Upper lobe of left lung (tissue), 4 donors: Measurements from ENCODE around the gene FRG2B.
"Not testable (repeated sequence)": the region's sequence is repeated elsewhere in the genome, so short reads cannot be mapped to it uniquely, and the experiment has no call there.

Experiments
- POLR2A ChIP-seq, 4 donors: fragments of 450-650 bp; IDR thresholded peaks; one replicate each; pipeline ENCODE4 v1.5.1; 2016 to 2017; ENCODE audit warnings: antibody characterized with exemption in 4 of 4, mild to moderate bottlenecking in 2 of 4
- POLR2AphosphoS5 ChIP-seq, 2 donors: sonication (generic); formaldehyde crosslinking; IDR thresholded peaks; one replicate each; pipeline ENCODE4 v1.5.1; 2017; ENCODE audit warnings: antibody characterized with exemption in 2 of 2

DNA sequence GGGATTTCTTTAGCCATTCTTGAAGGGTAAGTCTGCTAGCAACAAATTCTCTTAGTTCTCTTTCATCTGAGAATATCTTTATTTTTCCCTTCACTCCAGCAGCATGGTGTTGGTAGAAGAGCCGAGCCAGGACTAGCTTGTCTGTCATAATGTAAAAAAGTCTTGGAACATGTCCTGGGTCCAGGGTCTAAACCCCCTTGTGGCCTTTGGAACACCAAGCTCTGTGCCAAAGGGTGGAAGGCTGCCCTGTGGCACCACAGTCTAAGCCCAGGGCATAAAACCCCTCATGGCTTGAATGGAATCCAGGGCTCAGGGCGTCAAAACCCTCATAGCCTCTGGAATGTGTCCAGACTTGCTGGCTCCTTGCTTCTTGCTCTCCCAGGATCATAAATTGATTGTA is 23.2 kb downstream of the FRG2B start:
- TF ChIP-seq POLR2AphosphoS5, POLR2A (IDR thresholded peaks at IDR 0.05): not testable (repeated sequence)
